Measurements from ENCODE around the gene TP53TG5. TPM values are rescaled to one million over a fixed set of nuclear protein-coding genes. Genes with fewer than 3 reads are reported as not detected.

The TP53TG5 gene
- total and polyA plus RNA-seq, 2 of the 8 experiments (the other 6 are each of a cell fraction or from before 2014, with no cell fraction given): not detected

GRCh38 chr20:45358282-45359068, 19.6 kb downstream of the TP53TG5 start:
- FAIRE-seq (no peak), DNase-seq (ENCODE audit: low read depth in 1 of 2, low spot score in 2 of 2) (no peak)
- H3K23ac ChIP-seq (ENCODE audit: insufficient read length): no peak overlapping the region
- no peak overlapping the region for H2BK20ac ChIP-seq (ENCODE audit: low read length)
- no peak overlapping the region for H2BK15ac ChIP-seq (ENCODE audit: low read length)
- POLR2A ChIA-PET (ENCODE audit: partially characterized antibody): interaction anchor here (1.2 to 13.2 kb wide), 7 partner anchors 8 to 48 kb away, joined by 3 to 113 read pairs (median 5); partner anchors contain the start of gene SDC4
- no peak overlapping the region for H3K14ac ChIP-seq (ENCODE audit: insufficient read length)
- H2AK5ac ChIP-seq (ENCODE audit: low read depth, low read length): no peak overlapping the region
- no peak overlapping the region for H2BK12ac ChIP-seq (ENCODE audit: low read depth, low read length)
- H4K8ac ChIP-seq (ENCODE audit: extremely low read depth, insufficient read depth, low read length): no peak overlapping the region
- H2BK120ac ChIP-seq (replicated peaks; ENCODE audit: low read depth, low read length): no peak overlapping the region
- H4K91ac ChIP-seq (replicated peaks; ENCODE audit: insufficient read length, low read length): no peak overlapping the region
- H4K5ac ChIP-seq (ENCODE audit: insufficient read length, low read depth, low read length): no peak overlapping the region
- H3K4me2 ChIP-seq (ENCODE audit: insufficient read depth in 1 of 2, low read depth in 2 of 2, low read length in 2 of 2): no peak overlapping the region; a peak in 1 of 4 replicates
- peak overlapping the region in 1 of 4 experiments; percentile 22; a peak in 1 of 7 replicates for H3K9ac ChIP-seq (replicated peaks in 1 of 4; ENCODE audit: extremely low read depth in 1 of 4, low read depth in 3 of 4, low read length in 3 of 4)
- no peaks in the 10 kb centered on the region for H3K9me3 ChIP-seq (ENCODE audit: insufficient read depth in 2 of 2, low read depth in 1 of 2, low read length in 1 of 2)
- peaks cover 4% of the 10 kb centered on the region for H3K23me2 ChIP-seq (ENCODE audit: low read depth, low read length)
- H3K18ac ChIP-seq (ENCODE audit: extremely low read depth, low read length): no peak overlapping the region
- H3K27ac ChIP-seq (ENCODE audit: low read depth, low read length): no peak overlapping the region
- H3K56ac ChIP-seq (replicated peaks; ENCODE audit: insufficient read length, low read depth, low read length): no peak overlapping the region
- WGBS, 2 experiments (ENCODE audit: extremely low coverage in 1 of 2, insufficient coverage in 1 of 2, insufficient read length in 1 of 2, insufficient replicate concordance in 2 of 2, low coverage in 1 of 2, low lambda C conversion rate in 2 of 2, missing lambda C conversion rate in 1 of 2): 72% methylated on average over 10 of the region's 10 CpGs; no CpG with 5 or more reads in 1 of the 2 experiments
- peak overlapping the region; percentile 84 for H2AFZ ChIP-seq (ENCODE audit: low read length)
- H3K4ac ChIP-seq (replicated peaks; ENCODE audit: insufficient read length, low read depth, low read length): no peak overlapping the region
- no peaks in the 10 kb centered on the region for H4K20me1 ChIP-seq (replicated peaks in 1 of 2; ENCODE audit: control insufficient read depth in 1 of 2, insufficient read depth in 2 of 2, low read length in 2 of 2)
- no peaks in the 10 kb centered on the region for H3K79me1 ChIP-seq (ENCODE audit: low read depth, low read length)
- CTCF ChIA-PET (ENCODE audit: partially characterized antibody): interaction anchor here (0.9 to 6.8 kb wide), 12 partner anchors 11 to 92 kb away, joined by 3 to 85 read pairs (median 7); partner anchors contain the start of genes MATN4, SDC4 and TP53TG5
- peak overlapping the region in 1 of 4 experiments; percentile 22; a peak in 1 of 8 replicates for H3K4me3 ChIP-seq (ENCODE audit: extremely low read depth in 1 of 4, insufficient read depth in 2 of 4, low read depth in 3 of 4, low read length in 4 of 4)
- H2BK5ac ChIP-seq (ENCODE audit: low read depth, low read length): no peak overlapping the region
- no peaks in the 10 kb centered on the region for H3K36me3 ChIP-seq (ENCODE audit: control insufficient read depth in 2 of 4, insufficient read depth in 4 of 4, low read length in 3 of 4)
- H3K79me2 ChIP-seq (ENCODE audit: control insufficient read depth in 1 of 2, insufficient read depth in 2 of 2, low read length in 2 of 2): no peaks in the 10 kb centered on the region
- H3K4me1 ChIP-seq (replicated peaks in 1 of 4; ENCODE audit: control insufficient read depth in 3 of 4, insufficient read depth in 4 of 4, low read length in 3 of 4): peaks cover 2 to 11% (median 7%) of the 10 kb centered on the region in 4 experiments; a peak in 4 of 7 replicates
- no peaks in the 10 kb centered on the region for H3K27me3 ChIP-seq (replicated peaks in 1 of 4; ENCODE audit: control insufficient read depth in 3 of 4, extremely low read depth in 1 of 4, insufficient read depth in 3 of 4, low read length in 3 of 4)
- TF ChIP-seq KDM1A (IDR thresholded peaks at IDR 0.05; ENCODE audit: borderline replicate concordance, low read length): no peak
- TF ChIP-seq GTF2F1 (IDR thresholded peaks at IDR 0.05; ENCODE audit: borderline replicate concordance, low read depth, low read length): no peak
- TF ChIP-seq KDM5A (IDR thresholded peaks at IDR 0.05; ENCODE audit: low read length): no peak
- TF ChIP-seq MAX (IDR thresholded peaks at IDR 0.05): no peak
- no peak for TF ChIP-seq POLR2AphosphoS5 (IDR thresholded peaks at IDR 0.05; ENCODE audit: low read depth, low read length)
- TF ChIP-seq MAFK (IDR thresholded peaks at IDR 0.05; ENCODE audit: low read depth, low read length): no peak
- TF ChIP-seq EZH2 (IDR thresholded peaks at IDR 0.05; ENCODE audit: low read depth, low read length, severe bottlenecking): no peak
- TF ChIP-seq BACH1 (IDR thresholded peaks at IDR 0.05; ENCODE audit: low read length): no peak
- TF ChIP-seq GABPA (IDR thresholded peaks at IDR 0.05; ENCODE audit: borderline replicate concordance, insufficient read depth, low read length): no peak

Measured in H1 (cell line).